ENCODE data around the gene C9.

GRCh38 chr5:39337252-39337915 lies 26.9 kb downstream of the C9 start:
- TF ChIP-seq CTCF (IDR thresholded peaks at IDR 0.05) = no peak
- TF ChIP-seq POLR2A (IDR thresholded peaks at IDR 0.05) = no peak
- TF ChIP-seq POLR2AphosphoS5 (IDR thresholded peaks at IDR 0.05; ENCODE audit: insufficient read depth in 1 of 2, low read depth in 1 of 2) = no peak

Data from vagina (tissue), 2 donors.